ENCODE measurements around the gene SIGLEC10. TPM values are rescaled to one million over a fixed set of nuclear protein-coding genes. Genes with fewer than 3 reads are reported as not detected.
A peak's percentile ranks its signal among the peaks of the same experiment; 100 is the strongest.

SIGLEC10 gene
- total RNA-seq, 2 donors from 2014 or later, result 1.3 to 4.5 TPM

DNA sequence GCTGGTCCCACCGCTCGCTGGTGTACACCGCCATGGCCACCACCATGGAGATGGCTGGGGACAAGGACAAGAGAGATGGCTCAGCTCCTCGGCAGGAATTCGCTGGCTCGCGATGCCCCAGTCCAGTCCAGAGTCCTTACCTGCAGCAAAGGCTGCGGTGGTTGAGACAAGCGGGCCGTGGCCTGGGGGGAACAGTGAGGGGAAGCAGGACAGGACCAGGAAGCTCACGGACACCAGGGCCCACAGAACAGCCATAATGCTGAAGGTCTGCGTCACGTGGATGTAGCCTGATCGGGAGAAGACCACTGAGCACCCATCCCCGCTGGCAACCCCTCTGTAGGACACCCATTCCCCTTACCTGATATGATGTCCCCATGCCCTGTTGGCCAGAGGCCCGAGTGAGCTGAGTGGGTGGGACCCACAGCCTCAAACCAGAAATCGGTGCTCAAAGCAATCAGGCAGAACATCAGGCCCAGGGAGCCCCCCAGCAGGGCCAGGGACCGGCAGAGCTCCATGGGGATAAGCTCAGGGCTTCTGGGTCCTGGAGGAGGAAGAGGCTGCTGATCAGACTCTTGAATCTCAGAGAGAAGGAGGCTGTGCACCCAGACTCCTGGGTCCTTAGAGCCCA, 45.3 kb downstream of the SIGLEC10 start:
- DNase-seq (no peak), ATAC-seq (no peak)

GRCh38 chr19:51371186-51371690, 46.2 kb downstream of the SIGLEC10 start:
- intact Hi-C loops (cut with DNase I, micrococcal nuclease), result no loop called here
- DNase-seq (no peak), ATAC-seq (no peak)

More for the DNA sequence above, 45.3 kb downstream of the SIGLEC10 start:
- intact Hi-C loops (cut with DNase I, micrococcal nuclease), result no loop called here

DNA sequence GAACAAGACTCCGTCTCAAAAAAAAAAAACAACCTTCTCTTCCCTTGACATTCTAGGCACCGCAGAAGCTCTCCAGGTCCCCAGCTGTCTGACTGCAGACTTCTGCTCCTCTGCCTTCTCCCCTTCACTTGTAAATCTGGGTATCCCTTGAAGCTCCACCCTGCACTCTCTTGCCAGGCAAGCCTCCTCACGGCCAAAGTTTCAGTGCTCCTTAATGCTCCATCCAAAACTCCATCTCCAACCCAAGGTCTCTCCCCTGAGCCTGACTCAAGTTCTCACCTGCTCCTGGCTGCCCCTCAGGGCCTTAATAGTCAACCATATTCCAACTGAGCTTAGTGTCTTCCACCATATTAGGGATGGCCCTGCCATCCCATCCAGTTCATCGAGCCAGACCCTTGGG, 47.2 kb downstream of the SIGLEC10 start:
- DNase-seq, result no peak
- ATAC-seq, result no peak
- intact Hi-C loops (cut with DNase I, micrococcal nuclease), result no loop called here

GRCh38 chr19:51368366-51369282, 48.8 kb downstream of the SIGLEC10 start, which contains the start of gene CLDND2:
TSS of gene CLDND2 (minus strand) at chr19:51369003. CDS start at chr19:51368577, 426 bp downstream.
- no peak for ATAC-seq
- intact Hi-C loops (cut with DNase I, micrococcal nuclease), result no loop called here
- no peak for DNase-seq

GRCh38 chr19:51367565-51368365, 49.7 kb downstream of the SIGLEC10 start:
- ATAC-seq (peak; percentile 84), DNase-seq (peak; percentile 99 to 100)
- intact Hi-C loops (cut with DNase I, micrococcal nuclease), result no loop called here

DNA sequence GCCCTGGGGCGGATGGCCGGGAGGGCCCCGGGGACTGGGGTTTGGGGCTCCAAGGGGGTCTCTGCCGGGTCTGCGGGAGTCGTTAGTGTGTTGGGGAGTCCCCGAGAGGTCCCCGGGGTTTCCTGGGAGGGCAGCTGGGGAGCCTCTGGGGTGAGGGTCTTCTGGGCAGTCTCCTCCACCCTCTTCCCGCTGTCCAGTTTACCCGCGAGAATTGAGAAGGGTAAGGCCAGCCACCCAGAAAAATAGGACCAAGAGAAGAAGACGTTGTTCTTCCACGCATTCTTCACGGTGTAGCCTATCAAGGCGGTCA, 50.2 kb downstream of the SIGLEC10 start:
- intact Hi-C loops (cut with DNase I, micrococcal nuclease), result no loop called here
- ATAC-seq (no peak), DNase-seq (peak in 1 of 2 donors; percentile 64)

DNA sequence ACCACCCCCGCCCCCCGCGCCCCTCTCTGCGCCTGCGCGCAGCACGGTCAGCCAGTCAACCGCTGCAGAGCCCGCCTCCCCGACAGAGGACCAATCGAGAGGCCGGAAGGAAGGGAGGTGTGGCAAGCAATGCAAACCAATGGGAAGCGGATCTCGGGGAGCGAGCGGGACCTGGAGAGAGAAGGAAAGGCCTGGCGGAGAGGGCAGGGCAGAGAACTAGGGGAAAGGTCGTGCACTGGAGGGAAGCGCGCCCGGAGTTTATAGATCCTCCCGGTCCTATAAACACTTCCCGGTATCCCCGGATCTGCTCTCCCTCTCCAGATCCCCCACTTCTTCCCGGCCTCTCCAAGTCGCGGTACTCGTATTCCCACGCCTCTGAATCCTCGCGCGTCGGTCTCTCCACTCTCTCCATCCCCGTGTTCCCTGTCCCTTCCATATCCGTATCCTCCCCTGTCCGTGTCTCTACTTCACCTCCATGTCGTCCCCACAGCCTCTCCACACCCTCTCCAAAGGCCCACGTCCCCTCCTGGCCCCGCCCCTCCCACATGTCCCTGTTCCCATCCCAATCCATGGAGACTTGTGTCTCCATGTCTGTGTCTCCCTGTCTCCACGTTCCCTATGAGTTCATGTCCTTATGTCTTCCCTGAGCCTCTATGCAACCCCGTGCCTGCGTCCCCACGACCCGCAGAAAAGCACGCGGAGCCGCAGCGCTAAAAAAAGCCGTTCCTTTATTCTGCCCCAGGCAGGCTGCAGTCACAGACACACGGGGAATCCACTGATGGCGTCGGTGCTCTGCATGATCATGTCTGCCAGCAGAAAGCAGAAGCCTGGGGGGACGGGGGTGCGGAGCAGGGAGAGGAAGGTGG, 50.8 kb downstream of the SIGLEC10 start:
- ATAC-seq (peak; percentile 78), DNase-seq (peak; percentile 97 to 100)
- intact Hi-C loops (cut with DNase I, micrococcal nuclease), result no loop called here

DNA sequence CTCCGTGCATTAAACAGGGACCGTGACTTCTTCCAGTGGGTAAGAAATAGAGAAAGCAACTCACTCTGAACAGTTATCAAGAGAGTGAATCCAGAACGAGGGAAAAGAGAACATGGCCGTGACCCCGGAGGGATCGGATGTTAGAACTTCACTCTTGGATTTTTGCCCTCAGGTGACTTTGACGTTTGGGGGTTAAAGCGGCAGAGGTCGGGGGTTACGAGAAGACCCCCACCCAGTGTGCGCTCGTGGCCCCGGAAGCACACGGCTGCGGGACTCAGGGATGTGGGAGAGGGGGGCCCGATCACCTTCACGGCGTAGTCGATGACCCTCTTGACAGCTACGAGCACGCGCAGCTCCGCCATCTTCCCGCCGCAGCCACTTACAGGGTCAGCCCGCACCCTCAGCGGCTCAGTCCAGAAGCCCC, 51.5 kb downstream of the SIGLEC10 start, which contains the start of gene ETFB:
TSS of gene ETFB (minus strand) at position 424 of the 424 bp plus-strand sequence. CDS start at position 362, 62 bp downstream.
- DNase-seq (no peak), ATAC-seq (no peak)
- intact Hi-C loops (cut with DNase I, micrococcal nuclease), result no loop called here

DNA sequence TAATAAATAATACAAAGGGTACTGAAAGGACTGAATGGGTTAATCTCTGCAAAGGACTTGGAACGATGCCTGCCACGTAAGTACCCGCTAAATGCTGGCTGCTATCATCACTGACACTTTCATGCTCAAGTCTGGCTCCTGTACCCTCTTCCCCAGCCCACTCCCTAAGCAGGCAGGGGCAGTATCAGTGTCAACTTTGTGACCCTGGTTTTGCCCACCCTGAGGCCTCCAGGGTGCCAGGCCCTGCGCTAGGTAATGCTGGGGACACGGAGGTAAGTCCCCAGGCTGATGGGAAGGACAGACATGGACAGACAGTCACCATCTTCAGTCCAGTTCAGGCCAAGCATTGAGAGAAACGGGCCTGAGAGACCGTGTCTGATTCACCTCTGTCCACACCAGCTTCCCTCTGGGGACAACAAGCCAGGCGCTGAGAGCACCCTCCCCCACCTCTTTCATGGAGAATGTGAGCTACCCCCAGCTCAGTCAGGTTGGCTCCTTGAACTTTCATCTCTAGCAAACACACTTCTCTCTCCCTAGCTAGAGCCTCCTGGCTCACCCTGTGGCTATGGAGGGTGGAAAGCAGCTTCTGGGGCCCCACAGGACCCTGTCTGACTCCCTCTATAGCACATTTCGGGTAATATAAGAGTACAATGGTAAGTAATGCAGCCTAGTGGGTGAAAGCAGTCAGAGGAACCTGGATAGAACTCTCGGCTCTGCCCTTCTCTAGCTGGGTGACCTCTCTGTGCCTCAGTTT, 52.1 kb downstream of the SIGLEC10 start:
- intact Hi-C loops (cut with DNase I, micrococcal nuclease), result no loop called here
- peak; percentile 1 for ATAC-seq

DNA sequence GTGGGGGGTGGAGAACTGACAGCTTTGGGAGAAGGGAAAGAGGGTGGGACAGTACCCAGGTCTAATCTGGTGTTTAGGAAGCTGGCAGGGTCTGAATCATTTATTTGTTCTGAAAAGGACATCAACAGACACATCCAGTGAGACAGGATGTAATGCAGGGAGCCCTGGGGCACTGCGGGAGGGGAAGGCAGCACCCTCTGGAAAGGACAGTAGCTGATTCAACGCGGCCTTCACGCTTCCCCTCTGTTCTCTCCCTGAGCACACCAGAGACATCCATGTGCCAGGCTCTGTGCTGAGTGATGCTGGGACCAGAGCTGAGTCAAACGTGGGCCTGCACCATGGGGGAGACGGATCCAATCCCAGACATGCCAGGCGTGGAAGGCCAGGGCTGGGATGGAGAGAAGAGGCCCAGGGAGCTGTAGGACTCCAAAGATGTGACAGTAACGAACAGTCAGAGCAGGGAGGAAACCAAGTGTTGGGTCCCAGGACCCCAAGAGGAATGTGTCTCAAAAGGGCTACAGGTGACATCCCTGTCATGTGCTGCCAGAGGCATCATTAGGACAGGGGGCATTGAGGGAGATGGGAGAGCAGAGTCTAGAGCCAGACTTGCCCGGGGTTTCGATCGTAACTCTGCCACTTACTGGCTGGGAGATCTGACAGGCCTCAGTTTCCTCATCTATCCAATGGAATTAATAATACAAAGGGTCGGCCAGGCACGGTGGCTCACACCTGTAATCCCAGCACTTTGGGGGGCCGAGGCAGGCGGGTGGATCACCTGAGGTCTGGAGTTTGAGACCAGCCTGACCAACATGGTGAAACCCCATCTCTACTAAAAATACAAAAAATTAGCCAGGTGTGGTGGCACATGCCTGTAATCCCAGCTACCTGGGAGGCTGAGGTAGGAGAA, 53.0 kb downstream of the SIGLEC10 start:
- DNase-seq (no peak), ATAC-seq (no peak)
- intact Hi-C loops (cut with DNase I, micrococcal nuclease), result no loop called here

More for the DNA sequence above, 52.1 kb downstream of the SIGLEC10 start:
- peak in 1 of 2 donors; percentile 42 for DNase-seq

- DNase-seq, result no peak
- no peak for ATAC-seq
- intact Hi-C loops (cut with DNase I, micrococcal nuclease), result no loop called here
Measured at GRCh38 chr19:51361239-51361638, 56.2 kb downstream of the SIGLEC10 start.

Other genes starting within 250 kb of the SIGLEC10 start
- 1 to 10 TPM in 1 of 2 donors, under 1 TPM in 1; 0.98 to 2.9 TPM for gene CD33, start 192.6 kb downstream of the SIGLEC10 start, total RNA-seq
- not detected for gene SIGLECL1, start 166.6 kb downstream of the SIGLEC10 start, total RNA-seq
- under 1 TPM in 1 of 2 donors, not detected in 1; 0.08 TPM for gene IGLON5, start 106.0 kb downstream of the SIGLEC10 start, total RNA-seq
- gene VSIG10L, start 75.5 kb downstream of the SIGLEC10 start, total RNA-seq, result 1 to 10 TPM; 1.7 to 2.1 TPM
- 100 to 1,000 TPM; 147 to 198 TPM for gene ETFB, start 51.3 kb downstream of the SIGLEC10 start, total RNA-seq
- gene CLDND2, start 48.6 kb downstream of the SIGLEC10 start, total RNA-seq, result 1 to 10 TPM; 1.7 to 1.8 TPM
- 1 to 10 TPM; 1.5 to 5.0 TPM for gene NKG7, start 45.0 kb downstream of the SIGLEC10 start, total RNA-seq
- gene LIM2, start 29.7 kb downstream of the SIGLEC10 start, total RNA-seq, result not detected
- gene C19orf84, start 27.1 kb downstream of the SIGLEC10 start, total RNA-seq, result not detected
- 1 to 10 TPM in 1 of 2 donors, under 1 TPM in 1; 0.49 to 1.9 TPM for gene SIGLEC8, start 40.8 kb upstream of the SIGLEC10 start, total RNA-seq
- not detected for gene CEACAM18, start 60.9 kb upstream of the SIGLEC10 start, total RNA-seq
- gene SIGLEC12, start 84.2 kb upstream of the SIGLEC10 start, total RNA-seq, result under 1 TPM; 0.28 to 0.46 TPM
- 1 to 10 TPM in 1 of 2 donors, under 1 TPM in 1; 0.85 to 2.7 TPM for gene SIGLEC6, start 114.0 kb upstream of the SIGLEC10 start, total RNA-seq
- gene ZNF175, start 153.6 kb upstream of the SIGLEC10 start, total RNA-seq, result 1 to 10 TPM; 7.7 to 8.0 TPM
- gene SIGLEC5, start 212.8 kb upstream of the SIGLEC10 start, total RNA-seq, result not detected
- 1 to 10 TPM in 1 of 2 donors, under 1 TPM in 1; 0.55 to 2.3 TPM for gene SIGLEC14, start 229.2 kb upstream of the SIGLEC10 start, total RNA-seq

All from left colon (tissue), 2 donors.